Endothelial cell of umbilical vein (primary cell): ENCODE data around the gene SNX2. TPM values are rescaled to one million over a fixed set of nuclear protein-coding genes. Genes with fewer than 3 reads are reported as not detected.

ENCODE experiments used
- BruUV-seq: library from RNA; stranded (reverse); fragments of 400-500 nt; replicated peaks from 2 replicates; lab custom pipeline; 2021; lab: Mats Ljungman, UMichigan
- CTCF ChIA-PET: fragments of 300-600, 350-600 bp; sonication (Branson Sonifier 250); formaldehyde crosslinking; loops from one replicate; lab custom pipeline; 2021; ENCODE audit warnings: antibody characterized with exemption, inconsistent platforms; lab: Charles Lee
- POLR2A ChIA-PET: fragments of 300-600, 350-600 bp; sonication (Branson Sonifier 250); formaldehyde crosslinking; loops from one replicate; lab custom pipeline; 2021; ENCODE audit warnings: antibody characterized with exemption, inconsistent platforms; lab: Charles Lee
- DNase-seq: peaks from one replicate; pipeline ENCODE4 v3.0.0-alpha.2; 2011; ENCODE audit warnings: low read depth, low spot score
- FAIRE-seq: peaks from 2 replicates; lab custom pipeline; 2011; peaks lifted over from hg19 to GRCh38; lab: Jason Lieb, UNC
- H2AFZ ChIP-seq: 2 replicates; pipeline ENCODE4 v1.6.0; 2012; ENCODE audit warnings: low read depth, low read length, control low read depth, inconsistent platforms
- H3K27ac ChIP-seq: 2 replicates; pipeline ENCODE4 v1.5.1; 2011; ENCODE audit warnings: low read depth, mild to moderate bottlenecking, control low read depth, low read length, moderate library complexity; ENCODE audit not compliant: insufficient read depth
- H3K27me3 ChIP-seq, 2 experiments: 2 replicates each; pipeline versions ENCODE4 v1.6.0 to v1.6.1; 2011; ENCODE audit warnings: low read length in 2 of 2, mixed read lengths in 1 of 2; ENCODE audit not compliant: control insufficient read depth in 2 of 2, insufficient read depth in 2 of 2
- H3K36me3 ChIP-seq, 2 experiments: 2 replicates in 1 of 2; 3 replicates in 1 of 2; pipeline ENCODE4 v1.5.1; 2011; ENCODE audit warnings: low read length in 2 of 2, mild to moderate bottlenecking in 1 of 2, moderate library complexity in 1 of 2; ENCODE audit not compliant: control insufficient read depth in 2 of 2, insufficient read depth in 2 of 2; ENCODE audit errors: extremely low read depth in 1 of 2
- H3K4me1 ChIP-seq: 3 replicates; pipeline ENCODE4 v1.5.1; 2011; ENCODE audit warnings: mild to moderate bottlenecking, low read length; ENCODE audit not compliant: control insufficient read depth, insufficient read depth; ENCODE audit errors: extremely low read depth
- H3K4me2 ChIP-seq: 2 replicates; pipeline ENCODE4 v1.6.1; 2011; ENCODE audit warnings: low read length, control low read depth, mixed read lengths; ENCODE audit not compliant: insufficient read depth
- H3K4me3 ChIP-seq, 3 experiments: fragments of 200-600 bp in 1 of 3; sonication (generic), shearing (Covaris generic) in 1 of 3; replicated peaks in 1 of 3; 2 replicates each; pipeline ENCODE4 v1.5.1; 2011 to 2016; ENCODE audit warnings: control low read depth in 3 of 3, low read length in 3 of 3, mild to moderate bottlenecking in 2 of 3, inconsistent platforms in 1 of 3, low read depth in 1 of 3, moderate library complexity in 1 of 3; ENCODE audit not compliant: insufficient read depth in 1 of 3
- H3K79me2 ChIP-seq: 2 replicates; pipeline ENCODE4 v1.6.0; 2012; ENCODE audit warnings: low read length, inconsistent platforms; ENCODE audit not compliant: control insufficient read depth, insufficient read depth
- H3K9ac ChIP-seq: replicated peaks from 2 replicates; pipeline ENCODE3; 2011; ENCODE audit warnings: low read length, control low read depth; ENCODE audit not compliant: insufficient read depth; ENCODE audit errors: extremely low read depth
- H3K9me1 ChIP-seq: replicated peaks from 3 replicates; pipeline ENCODE4 v1.6.0; 2011; ENCODE audit warnings: mild to moderate bottlenecking, low read length; ENCODE audit not compliant: control insufficient read depth, insufficient read depth; ENCODE audit errors: extremely low read depth
- H3K9me3 ChIP-seq: replicated peaks from 2 replicates; pipeline ENCODE4 v1.5.1; 2012; ENCODE audit warnings: low read length, inconsistent platforms; ENCODE audit not compliant: control insufficient read depth, insufficient read depth
- H4K20me1 ChIP-seq: replicated peaks from 2 replicates; pipeline ENCODE3; 2011; ENCODE audit warnings: mild to moderate bottlenecking, low read length; ENCODE audit not compliant: control insufficient read depth, insufficient read depth; ENCODE audit errors: extremely low read depth
- CTCF ChIP-seq, 2 donors: IDR thresholded peaks; 1 replicate in 1 of 2; 2 replicates in 1 of 2; pipeline ENCODE4 v1.5.1; 2011; ENCODE audit warnings: low read length in 2 of 2, mild to moderate bottlenecking in 2 of 2, moderate library complexity in 2 of 2, control low read depth in 1 of 2, inconsistent platforms in 1 of 2, low read depth in 1 of 2; ENCODE audit not compliant: insufficient read depth in 1 of 2; ENCODE audit errors: extremely low read depth in 1 of 2
- EZH2 ChIP-seq: IDR thresholded peaks from 2 replicates; pipeline ENCODE4 v1.6.1; 2012; ENCODE audit warnings: borderline replicate concordance, low read depth, mild to moderate bottlenecking, moderate library complexity, low read length, inconsistent platforms; ENCODE audit not compliant: severe bottlenecking
- FOS ChIP-seq: IDR thresholded peaks from 2 replicates; pipeline ENCODE4 v1.6.1; 2011; ENCODE audit warnings: mild to moderate bottlenecking, low read length, moderate library complexity, borderline replicate concordance; ENCODE audit not compliant: insufficient read depth
- GATA2 ChIP-seq: IDR thresholded peaks from 2 replicates; pipeline ENCODE4 v1.7.0; 2011; ENCODE audit warnings: low read depth, mild to moderate bottlenecking, moderate library complexity, mixed read lengths, low read length; ENCODE audit not compliant: insufficient read length, insufficient read depth
- JUN ChIP-seq: IDR thresholded peaks from 2 replicates; pipeline ENCODE4 v1.6.1; 2011; ENCODE audit warnings: borderline replicate concordance, low read depth; ENCODE audit not compliant: insufficient read length, insufficient read depth
- MAX ChIP-seq: IDR thresholded peaks from 2 replicates; pipeline ENCODE4 v1.6.1; 2011; ENCODE audit not compliant: insufficient read depth, insufficient read length
- MYC ChIP-seq: IDR thresholded peaks from one replicate; pipeline ENCODE4 v1.6.1; 2011; ENCODE audit warnings: mild to moderate bottlenecking, low read depth, low read length
- POLR2A ChIP-seq: IDR thresholded peaks from 2 replicates; pipeline ENCODE4 v1.6.1; 2012; ENCODE audit warnings: low read depth, mild to moderate bottlenecking, control low read depth, low read length
- POLR2AphosphoS5 ChIP-seq: IDR thresholded peaks from 2 replicates; pipeline ENCODE4 v1.6.1; 2012; ENCODE audit warnings: low read depth, mild to moderate bottlenecking, control low read depth, low read length, moderate library complexity; ENCODE audit not compliant: insufficient read depth
- dilution Hi-C: fragments of 300-500 bp; cut with MboI; formaldehyde crosslinking; loops from one replicate; pipeline ENCODE4 v1.15.0; 2019; ENCODE audit warnings: low sequenced_read_pairs; ENCODE audit not compliant: extremely low pct_ligation_motif_present
- intact Hi-C: fragments of 100-400 bp; cut with micrococcal nuclease; formaldehyde crosslinking; loops from one replicate; pipeline ENCODE4 v1.10.0; 2022
- polyA plus RNA-seq, 4 experiments: library from polyadenylated mRNA; depleted of rRNA in 3 of 4; stranded (reverse) in 3 of 4; unstranded in 1 of 4; fragments of >200 nt; gene quantifications; 2 replicates each; pipeline versions ENCODE4 v1.2.1 to v1.2.3, GENCODE V29; 2011 to 2012; ENCODE audit warnings: missing spikeins in 1 of 4
- total RNA-seq: library from RNA; stranded (reverse); gene quantifications from 2 replicates; pipeline ENCODE4 v1.2.3, GENCODE V29; 2021

SNX2 gene
- total and polyA plus RNA-seq, 2 donors (not counting 3 experiments of a cell fraction or from before 2014, with no cell fraction given) = 14.4 to 51.2 TPM

GRCh38 chr5:122874179-122874875, 99.4 kb downstream of the SNX2 start:
- H3K79me2 ChIP-seq = no peaks in the 10 kb centered on the region
- DNase-seq (peak; percentile 32), FAIRE-seq (no peak)
- intact Hi-C loops (no loop called here), dilution Hi-C loops (no loop called here)
- H3K36me3 ChIP-seq = no peaks in the 10 kb centered on the region
- BruUV-seq = no TSS peak
- ChIA-PET POLR2A (no interaction called here), CTCF (interaction anchor here (1.0 kb wide), 2 partner anchors 8 to 170 kb away, joined by 3 read pairs; no protein-coding TSS in a partner anchor)
- no peak overlapping the region for H3K4me2 ChIP-seq
- no peaks in the 10 kb centered on the region for H3K27me3 ChIP-seq
- no peaks in the 10 kb centered on the region for H3K4me1 ChIP-seq
- no peaks in the 10 kb centered on the region for H4K20me1 ChIP-seq
- H3K27ac ChIP-seq = no peak overlapping the region
- no peak for TF ChIP-seq FOS
- TF ChIP-seq GATA2 = no peak
- TF ChIP-seq MYC = no peak
- TF ChIP-seq POLR2A = no peak
- no peak for TF ChIP-seq POLR2AphosphoS5
- TF ChIP-seq EZH2 = no peak
- TF ChIP-seq JUN = no peak
- no peak for TF ChIP-seq MAX
- no peak for TF ChIP-seq CTCF (IDR thresholded peaks at IDR 0.05; ENCODE audit: extremely low read depth in 1 of 2, insufficient read depth in 1 of 2, low read depth in 1 of 2, low read length in 2 of 2)
- H3K4me3 ChIP-seq = no peak overlapping the region
- H3K9ac ChIP-seq = no peak overlapping the region
- H2AFZ ChIP-seq = no peak overlapping the region
- H3K9me1 ChIP-seq = no peaks in the 10 kb centered on the region
- no peaks in the 10 kb centered on the region for H3K9me3 ChIP-seq
